HG03108 (cell line): Measurements from ENCODE around the gene NPR1.
"Not testable (repeated sequence)": the region's sequence is repeated elsewhere in the genome, so short reads cannot be mapped to it uniquely, and the experiment has no call there.

Experiments used
- ATAC-seq: cut with Tn5 transposase; IDR thresholded peaks from one replicate; pipeline ENCODE4 v1.9.1; 2021; ENCODE audit warnings: moderate library complexity; ENCODE audit not compliant: unreplicated experiment

NPR1 gene

DNA sequence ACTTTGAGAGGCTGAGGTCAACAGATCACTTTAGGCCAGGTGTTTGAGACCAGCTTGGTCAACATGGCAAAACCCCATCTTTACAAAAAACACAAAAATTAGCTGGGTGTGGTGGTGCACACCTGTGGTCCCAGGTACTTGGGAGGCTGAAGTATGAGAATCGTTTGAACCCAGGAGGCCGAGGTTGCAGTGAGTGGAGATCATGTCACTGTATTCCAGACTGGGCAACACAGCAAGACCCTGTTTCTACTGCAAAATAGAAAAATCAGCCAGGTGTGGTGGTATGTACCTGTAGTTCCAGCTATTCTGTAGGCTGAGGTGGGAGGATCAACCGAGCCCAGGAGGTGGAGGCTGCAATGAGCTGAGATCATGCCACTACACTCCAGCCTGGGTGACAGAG is 45.2 kb downstream of the NPR1 start:
- ATAC-seq: no peak

DNA sequence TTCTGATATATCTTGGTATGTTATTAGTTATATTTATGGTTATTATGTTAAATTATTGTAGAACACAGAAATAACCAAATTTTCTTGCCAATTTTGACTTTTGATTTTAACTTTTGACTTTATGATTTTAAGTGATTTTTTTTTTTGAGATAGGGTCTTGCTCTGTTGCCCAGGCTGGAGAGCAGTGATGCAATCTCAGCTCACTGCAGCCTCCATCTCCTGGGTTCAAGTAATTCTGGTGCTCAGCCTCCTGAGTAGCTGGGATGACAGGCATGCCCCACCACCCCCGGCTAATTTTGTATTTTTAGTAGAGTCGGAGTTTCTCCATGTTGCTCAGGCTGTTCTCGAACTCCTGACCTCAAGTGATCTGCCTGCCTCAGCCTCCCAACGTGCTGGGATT is 46.1 kb downstream of the NPR1 start:
- ATAC-seq: not testable (repeated sequence)

DNA sequence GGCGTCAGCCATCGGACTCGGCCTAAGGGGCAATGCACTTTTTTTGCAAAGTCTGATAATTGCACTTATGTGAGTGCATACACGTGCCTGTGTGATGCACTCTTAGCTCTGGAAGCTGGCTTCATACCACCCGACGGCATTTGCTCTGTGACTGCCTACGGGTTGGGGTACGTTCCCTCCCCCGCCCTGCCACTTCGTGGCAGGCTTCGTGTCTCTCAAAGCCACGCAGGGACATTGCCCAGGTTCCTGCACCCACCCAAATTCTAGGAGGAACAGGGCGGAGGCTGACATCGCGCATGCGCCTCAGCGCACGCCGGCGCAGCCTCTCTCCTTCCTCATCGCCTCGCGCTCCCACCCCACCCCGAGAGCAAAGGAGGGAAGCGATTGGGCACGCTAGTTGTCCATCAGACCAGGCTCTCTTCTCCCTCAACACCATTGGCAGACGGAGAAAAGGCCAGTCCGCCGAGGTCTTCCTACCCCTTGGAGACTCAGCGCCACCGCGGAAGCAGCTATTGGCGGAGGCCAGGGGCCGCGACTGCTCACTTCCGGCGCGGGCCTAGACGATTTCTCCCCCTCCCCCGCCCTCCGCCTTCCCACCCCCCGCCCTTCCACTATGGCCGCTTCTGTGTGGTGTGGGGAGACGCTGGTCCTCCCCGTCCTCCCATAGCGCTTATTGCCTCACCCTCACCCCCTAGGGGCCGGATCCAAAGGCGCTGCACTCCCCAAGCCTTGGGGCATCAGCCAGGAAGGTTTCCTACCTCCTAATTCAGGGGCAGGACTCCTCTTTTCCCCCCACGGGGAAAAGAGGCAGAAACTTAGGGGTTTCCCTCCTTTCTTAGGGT is 49.2 kb downstream of the NPR1 start, which contains the start of gene INTS3:
INTS3 (plus strand) TSS at position 588 of the 842 bp plus-strand sequence. CDS start 585 bp downstream, outside the sequence.
- ATAC-seq: peak; percentile 92

DNA sequence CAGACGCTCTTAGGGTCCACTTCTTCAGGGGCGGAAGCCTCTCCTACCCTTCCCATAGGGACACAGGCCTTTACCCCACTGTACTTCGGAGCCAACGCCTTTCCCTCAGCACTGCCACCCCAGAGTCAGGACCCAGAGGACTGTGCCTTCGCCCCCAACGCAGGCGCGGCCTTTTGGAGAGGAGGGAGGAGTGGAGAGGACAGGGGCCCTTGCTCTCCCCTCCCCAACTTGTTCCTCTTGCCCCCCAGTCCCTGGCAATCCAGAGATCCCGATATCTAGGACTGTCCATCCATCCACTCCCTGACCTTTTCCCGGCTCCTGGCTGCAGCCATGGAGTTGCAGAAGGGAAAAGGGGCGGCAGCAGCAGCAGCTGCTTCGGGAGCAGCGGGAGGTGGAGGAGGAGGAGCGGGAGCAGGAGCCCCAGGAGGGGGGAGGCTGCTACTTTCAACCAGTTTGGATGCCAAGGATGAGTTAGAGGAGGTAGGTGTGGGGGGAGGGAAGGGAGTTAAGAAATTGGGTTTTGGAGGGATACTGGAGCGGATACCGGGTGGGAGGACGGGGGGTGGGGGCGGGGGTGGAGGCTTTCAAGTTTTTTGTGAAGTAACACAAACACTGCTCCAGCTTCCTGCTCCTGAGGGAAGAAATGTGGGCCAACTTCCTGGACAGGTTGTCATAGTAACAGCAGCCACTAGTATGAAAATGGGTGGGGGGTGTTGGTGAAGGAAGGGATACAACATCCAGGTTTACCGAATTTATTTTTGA is 50.0 kb downstream of the NPR1 start:
- no peak for ATAC-seq

DNA sequence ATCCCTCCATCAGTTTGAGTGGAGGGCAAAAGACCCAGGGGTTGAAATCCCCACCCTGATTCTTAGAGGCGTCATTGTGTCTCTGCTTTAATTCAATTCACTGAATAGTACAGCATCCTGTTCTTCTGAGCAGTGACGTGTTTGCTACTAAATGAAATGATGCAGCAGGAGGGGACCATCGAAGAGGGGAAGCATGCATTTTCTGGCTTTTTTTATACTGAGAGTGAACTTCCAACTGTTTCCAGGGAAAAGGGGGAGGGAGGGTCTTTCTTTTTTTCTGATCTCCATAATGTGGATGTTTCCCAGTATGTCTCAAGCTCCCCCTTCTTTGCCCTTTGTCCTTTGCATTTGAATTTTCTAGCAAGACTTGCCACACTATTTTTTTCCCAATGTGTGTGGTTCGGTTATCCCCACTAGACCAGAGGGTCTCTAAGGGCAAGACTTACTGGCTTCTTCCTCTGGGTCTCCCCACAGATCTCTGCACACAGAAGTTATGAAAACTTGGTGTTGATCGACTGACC is 52.0 kb downstream of the NPR1 start:
- ATAC-seq: no peak

DNA sequence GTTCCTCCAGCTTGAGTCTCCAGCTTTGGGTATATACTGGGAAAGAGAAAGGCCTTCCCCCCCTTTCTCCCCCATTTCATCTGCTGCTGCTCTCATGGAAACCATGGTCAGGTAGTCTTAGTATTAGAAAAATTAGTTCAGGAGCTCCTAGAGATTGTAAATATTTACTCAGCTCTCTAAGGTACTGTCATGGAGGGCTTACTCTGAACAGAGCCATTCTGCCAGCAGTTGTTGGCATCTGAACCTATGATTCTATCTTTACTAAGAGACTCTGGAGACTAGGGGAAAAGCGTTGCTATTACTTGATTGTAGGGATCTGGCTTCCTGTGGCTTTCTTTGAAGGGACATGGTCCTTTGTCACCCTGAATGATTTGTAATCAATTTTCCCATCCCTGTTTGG is 55.5 kb downstream of the NPR1 start:
- ATAC-seq: no peak

DNA sequence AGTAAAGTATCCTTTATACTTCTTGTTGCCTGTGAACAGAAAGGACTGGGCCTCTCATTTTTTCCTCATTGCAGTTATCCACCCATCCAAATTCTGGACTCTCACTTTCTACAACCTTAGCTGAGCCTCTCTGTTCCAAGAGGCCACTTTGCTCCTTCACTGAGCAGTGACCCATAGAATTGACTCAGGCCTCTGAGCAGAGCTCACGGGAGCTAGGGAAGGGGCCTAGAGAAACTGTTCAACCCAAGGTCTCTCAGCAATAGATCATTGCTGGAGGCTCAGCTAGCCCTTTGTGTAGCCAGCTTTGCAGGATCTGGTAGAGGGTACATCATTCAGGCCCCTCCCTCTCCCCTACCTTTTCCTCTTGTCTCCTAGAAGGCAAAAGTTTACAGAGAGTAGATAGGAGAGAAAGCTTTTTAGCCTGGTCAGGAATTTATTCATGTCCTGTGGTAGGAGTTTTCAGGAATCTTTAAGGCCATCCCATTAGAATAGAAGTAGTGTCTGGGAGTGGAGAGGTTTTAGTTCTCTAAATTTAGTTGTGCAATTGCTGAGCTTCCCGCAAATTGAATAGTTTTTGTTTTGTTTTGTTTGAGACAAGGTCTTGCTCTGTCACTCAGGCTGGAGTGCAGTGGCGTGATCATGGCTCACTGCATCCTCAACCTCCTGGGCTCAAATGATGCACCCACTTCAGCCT is 56.1 kb downstream of the NPR1 start:
- no peak for ATAC-seq

DNA sequence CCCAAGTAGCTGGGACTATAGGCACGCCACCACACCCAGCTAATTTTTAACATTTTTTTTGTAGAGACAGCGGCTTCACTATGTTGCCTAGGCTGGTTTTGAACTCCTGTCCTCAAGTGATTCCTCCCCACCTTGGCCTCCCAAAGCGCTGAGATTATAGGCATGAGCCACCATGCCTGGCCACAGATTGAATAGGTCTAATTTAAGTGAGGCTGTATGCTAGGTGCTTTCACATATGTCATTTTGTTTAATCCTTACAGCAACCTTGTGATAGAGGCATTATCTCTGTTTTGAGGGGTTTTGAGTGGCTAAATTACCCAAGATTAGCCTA is 56.6 kb downstream of the NPR1 start:
- no peak for ATAC-seq

DNA sequence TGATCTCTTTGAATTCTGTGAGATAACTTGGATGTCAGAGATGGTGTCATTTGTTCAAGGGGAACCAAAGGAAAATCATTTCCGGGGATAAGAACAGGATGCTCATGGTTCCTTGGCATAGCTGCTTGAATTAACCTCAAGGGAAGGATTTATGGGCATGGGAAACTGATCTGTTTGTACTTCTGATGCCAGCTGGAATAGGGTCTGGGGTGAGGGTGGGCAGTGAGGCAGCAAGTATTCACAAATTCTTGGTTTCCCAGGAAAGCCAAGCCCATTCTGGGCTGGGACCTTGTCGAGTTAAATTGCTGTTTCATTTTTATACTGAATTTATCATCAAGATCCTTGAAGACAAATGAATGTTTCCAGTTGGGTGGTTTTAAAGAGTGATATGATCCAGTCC is 63.5 kb downstream of the NPR1 start:
- no peak for ATAC-seq

DNA sequence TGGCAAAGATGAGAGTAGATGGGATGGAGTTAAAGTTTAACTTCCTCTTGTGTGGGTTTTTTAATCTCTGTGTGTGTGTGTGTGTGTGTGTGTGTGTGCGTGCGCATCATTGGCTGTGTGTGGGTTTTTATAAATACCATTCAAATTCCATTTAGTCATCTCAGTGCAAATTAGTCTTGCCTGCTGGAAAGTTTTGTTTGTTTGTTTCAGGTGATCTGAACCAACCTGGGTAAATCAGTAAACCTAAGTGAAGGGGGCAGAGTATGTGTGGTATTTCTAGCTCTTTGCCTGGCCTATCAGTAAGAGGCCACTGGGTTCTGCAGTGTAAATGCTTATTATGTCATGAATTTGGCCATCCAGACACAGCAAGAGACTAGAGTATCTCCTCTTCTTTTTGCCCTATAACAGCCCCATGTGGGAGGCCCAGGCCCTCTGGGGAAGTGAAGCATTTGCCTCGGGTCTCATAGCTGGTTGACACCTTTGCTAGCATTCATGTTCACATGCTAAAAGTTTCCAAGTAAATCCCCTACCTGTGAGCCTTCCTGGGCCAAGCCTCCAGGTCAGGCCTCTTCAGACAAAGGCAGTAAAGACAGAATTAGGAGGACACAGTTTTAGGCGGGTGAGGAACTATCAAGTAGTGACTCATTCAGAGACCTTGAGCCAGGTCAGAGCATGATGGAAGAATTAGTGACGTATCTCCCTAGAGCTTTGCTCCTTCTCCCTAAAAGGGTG is 64.1 kb downstream of the NPR1 start:
- peak; percentile 74 for ATAC-seq
